GM13977 (cell line): ENCODE measurements around the gene CLEC18A.

Source experiments
- DNase-seq: peaks from one replicate; pipeline ENCODE4 v3.0.0; 2012; ENCODE audit warnings: low spot score
- CTCF ChIP-seq: IDR thresholded peaks from 2 replicates; pipeline ENCODE4 v1.5.1; 2012; ENCODE audit warnings: mild to moderate bottlenecking, control low read depth; ENCODE audit not compliant: insufficient read depth; ENCODE audit errors: extremely low read depth, missing control alignments
- in situ Hi-C: fragments of 300-500 bp; cut with MboI; formaldehyde crosslinking; loops from one replicate; pipeline ENCODE4 v1.12.0; 2022; ENCODE audit warnings: low sequenced_read_pairs, low pct_unique_long_range_greater_than_20kb, mixed read lengths, inconsistent platforms; ENCODE audit not compliant: unreplicated experiment

CLEC18A gene

DNA sequence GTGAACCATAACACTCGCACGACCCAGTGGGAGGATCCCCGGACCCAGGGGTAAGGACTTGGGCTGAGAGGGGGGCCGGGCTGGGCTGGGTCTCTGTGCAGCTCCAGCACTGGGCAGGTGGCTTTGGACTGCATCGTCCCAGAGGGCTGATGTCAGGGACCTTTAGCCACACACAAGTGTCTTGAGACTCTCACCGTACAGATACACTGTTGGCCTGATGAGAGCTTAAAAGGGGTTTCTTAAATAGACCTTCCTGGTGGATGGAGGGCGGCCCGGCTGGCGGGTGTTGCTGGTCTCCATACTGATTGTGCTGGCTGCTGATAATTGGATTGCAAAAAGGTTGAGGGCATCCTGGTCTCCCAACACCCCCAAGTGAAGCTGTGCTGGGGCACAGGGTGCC is 21.7 kb upstream of the CLEC18A start:
- in situ Hi-C loops = no loop called here
- TF ChIP-seq CTCF = no peak
- DNase-seq = peak; percentile 28

DNA sequence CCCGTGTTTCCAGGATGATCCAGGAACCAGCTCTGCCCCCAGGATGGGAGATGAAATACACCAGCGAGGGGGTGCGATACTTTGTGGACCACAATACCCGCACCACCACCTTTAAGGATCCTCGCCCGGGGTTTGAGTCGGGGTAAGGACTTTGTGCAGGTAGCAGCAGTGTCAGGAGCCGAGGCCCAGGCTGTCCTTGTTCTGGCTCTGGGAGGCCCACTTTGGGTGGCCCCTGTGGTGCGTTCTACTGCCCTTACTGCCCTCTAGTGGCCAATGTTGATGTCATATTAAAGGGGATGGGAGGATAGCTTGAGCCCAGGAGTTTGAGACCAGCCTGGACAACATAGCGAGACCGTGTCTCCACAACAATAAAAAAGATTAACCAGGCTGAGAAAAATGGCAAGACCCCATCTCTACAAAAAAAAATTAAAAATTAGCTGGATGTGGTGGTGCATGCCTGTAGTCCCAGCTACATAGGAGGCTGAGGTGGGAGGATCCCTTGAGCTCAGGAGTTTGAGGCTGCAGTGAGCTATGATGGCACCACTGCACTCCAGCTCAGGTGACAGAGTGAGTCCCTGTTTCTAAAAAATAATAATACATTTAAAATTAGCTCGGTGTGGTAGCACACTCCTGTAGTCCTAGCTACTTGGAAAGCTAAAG is 20.9 kb upstream of the CLEC18A start:
- in situ Hi-C loops = loop anchor here (5.0 kb wide), 1 partner anchor 138 kb away; no protein-coding TSS in a partner anchor
- DNase-seq = peak; percentile 88
- TF ChIP-seq CTCF = peak; percentile 86

DNA sequence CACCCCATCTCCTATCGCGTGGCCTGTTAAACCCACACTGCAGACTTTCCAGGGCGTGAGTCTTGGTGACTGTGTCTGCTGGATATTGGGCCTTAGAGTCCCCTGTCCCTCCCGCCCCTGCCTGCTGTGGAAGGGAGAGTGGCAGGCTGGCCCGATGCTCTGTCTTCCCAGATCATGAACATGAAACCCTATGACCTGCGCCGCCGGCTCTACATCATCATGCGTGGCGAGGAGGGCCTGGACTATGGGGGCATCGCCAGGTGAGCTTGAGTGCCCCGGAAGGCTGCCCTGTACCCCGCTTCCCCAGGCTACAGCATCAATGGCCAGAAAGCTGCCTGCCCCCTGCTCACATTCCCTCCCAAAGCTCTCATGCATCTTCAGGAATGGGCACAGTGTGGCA is 19.5 kb upstream of the CLEC18A start:
- in situ Hi-C loops = loop anchor here (5.0 kb wide), 1 partner anchor 139 kb away; no protein-coding TSS in a partner anchor
- TF ChIP-seq CTCF = no peak

GRCh38 chr16:69932228-69932627 is 18.9 kb upstream of the CLEC18A start:
- no peak for TF ChIP-seq CTCF
- in situ Hi-C loops = loop anchor here (5.0 kb wide), 1 partner anchor 140 kb away; no protein-coding TSS in a partner anchor
- DNase-seq = peak; percentile 12

More for the DNA sequence above, 19.5 kb upstream of the CLEC18A start:
- DNase-seq = peak; percentile 12

DNA sequence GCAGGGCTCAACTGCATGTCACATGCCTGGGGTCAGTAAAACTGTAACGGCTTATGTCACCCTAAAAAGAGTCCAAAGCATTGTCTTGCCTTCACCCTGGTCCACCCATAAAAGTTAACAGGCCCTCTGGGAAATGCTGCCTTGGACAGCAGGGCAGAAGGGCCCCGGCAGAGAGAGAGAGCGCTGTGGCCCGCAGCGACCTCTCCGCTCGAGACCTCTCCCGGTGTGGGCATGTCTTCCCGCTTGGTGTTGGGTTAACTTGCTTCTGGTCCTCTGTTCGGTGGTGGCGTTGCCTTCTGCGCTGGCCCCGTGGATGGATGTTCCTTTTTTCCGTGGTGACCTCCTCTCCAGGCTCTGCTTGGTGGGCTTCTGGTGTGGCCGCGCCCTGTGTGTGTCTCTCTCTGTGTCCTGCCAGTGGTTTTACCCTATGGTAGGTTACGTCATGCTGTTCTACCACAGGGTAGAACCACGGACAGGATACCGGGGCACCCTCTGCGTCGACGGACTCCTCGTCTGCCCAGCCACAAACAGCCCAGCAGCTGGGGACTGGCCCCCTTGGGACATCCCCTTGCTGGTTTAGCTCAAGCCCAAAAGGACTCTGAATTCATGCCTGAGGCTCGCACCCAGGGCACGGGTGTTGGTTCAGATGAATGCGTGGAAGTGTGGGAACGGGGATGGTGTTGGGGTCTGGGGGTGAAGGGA is 18.3 kb upstream of the CLEC18A start:
- in situ Hi-C loops = loop anchor here (5.0 kb wide), 1 partner anchor 141 kb away; no protein-coding TSS in a partner anchor
- TF ChIP-seq CTCF = no peak

DNA sequence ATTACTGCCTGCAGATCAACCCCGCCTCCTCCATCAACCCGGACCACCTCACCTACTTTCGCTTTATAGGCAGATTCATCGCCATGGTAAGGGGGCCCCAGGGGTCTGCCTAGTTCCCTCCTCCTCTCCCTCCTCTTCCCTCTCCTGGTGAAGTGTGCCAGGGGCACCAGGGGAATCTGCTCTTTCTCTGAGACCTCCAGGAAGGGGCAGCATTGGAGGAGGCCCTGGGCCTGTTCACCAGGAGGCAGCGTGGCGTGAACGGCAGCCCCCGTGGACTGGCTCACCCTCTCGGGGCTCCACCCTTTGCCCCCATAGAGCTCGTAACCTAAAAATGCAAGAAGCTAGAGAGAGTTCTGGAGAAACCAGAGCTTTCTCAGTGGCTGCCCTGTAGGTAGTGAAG is 17.1 kb upstream of the CLEC18A start:
- TF ChIP-seq CTCF = no peak
- in situ Hi-C loops = loop anchor here (5.0 kb wide), 1 partner anchor 142 kb away; no protein-coding TSS in a partner anchor
- DNase-seq = no peak

More for the DNA sequence above, 18.3 kb upstream of the CLEC18A start:
- DNase-seq = peak; percentile 12
